ENCODE data around the gene ITGB8. TPM values are rescaled to one million over a fixed set of nuclear protein-coding genes. Genes with fewer than 3 reads are reported as not detected.
A peak's percentile ranks its signal among the peaks of the same experiment; 100 is the strongest.

Gene ITGB8
- total RNA-seq (7.5 TPM), polyA plus RNA-seq (ENCODE audit: insufficient read depth in 1 of 8, insufficient read length in 8 of 8, low replicate concordance in 1 of 8) (10 to 100 TPM in 1 of 8 donors, 1 to 10 TPM in 7; 4.4 to 11.8 (median 5.4) TPM)
- long read RNA-seq, donor 1, result 0 reads
- long read RNA-seq, donor 2, result 0 reads
- long read RNA-seq, donor 3, result 0 reads
- long read RNA-seq, donor 4, full-length matches to known transcripts, result 1 of 1 reads
- long read RNA-seq, donor 4, partial matches to known transcripts, result 0 of 1 reads
- long read RNA-seq, donor 4, other reads (novel, unspliced or antisense), result 0 of 1 reads
- long read RNA-seq, donor 5, result 0 reads
- long read RNA-seq, donor 6, result 0 reads
- long read RNA-seq, donor 7, result 0 reads
- long read RNA-seq, donor 8, result 0 reads
- long read RNA-seq, donor 9, result 0 reads
- long read RNA-seq, donor 10, result 0 reads
- long read RNA-seq, donor 11, result 0 reads

DNA sequence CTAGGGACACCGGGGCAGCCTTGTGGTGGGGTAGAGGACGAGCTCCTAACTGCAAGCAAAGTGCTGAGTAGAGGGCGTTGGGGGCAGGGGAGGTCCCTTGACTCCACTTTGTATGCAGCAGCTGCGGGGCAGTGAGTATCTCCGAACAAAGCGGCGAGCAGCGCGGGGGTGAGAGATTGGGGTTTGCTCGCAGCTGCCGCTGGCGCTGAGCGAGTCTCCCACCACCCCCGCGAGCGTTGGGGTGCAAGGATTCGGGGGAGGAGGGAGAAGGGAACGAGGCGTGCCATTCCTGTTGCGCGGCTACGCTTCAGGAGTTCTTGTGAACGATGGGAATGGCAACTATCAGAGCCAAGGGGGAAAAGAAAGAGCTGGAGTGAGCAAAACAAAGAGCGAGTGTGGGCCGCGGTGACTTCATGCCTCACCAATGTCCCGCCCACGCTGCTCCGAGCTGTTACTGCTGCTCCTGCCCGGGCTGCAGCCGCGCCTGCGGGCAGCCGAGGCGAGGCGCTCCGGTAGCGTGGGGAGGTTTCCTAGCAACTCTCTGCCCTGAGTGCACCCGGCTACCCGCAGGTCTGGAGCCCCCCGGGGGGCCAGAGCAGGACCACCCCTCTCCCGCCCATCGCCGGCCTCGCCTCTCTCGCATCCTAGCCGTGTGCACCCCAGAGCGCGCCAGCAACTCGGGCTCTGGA is at the start of gene ITGB8:
Gene ITGB8 (plus strand): TSS at position 662 of the 689 bp plus-strand sequence. CDS start 907 bp downstream, outside the sequence.
- under 1% methylated on average over 50 of the region's 50 CpGs for WGBS (ENCODE audit: insufficient coverage)
- no peaks in the 10 kb centered on the region for H3K9me3 ChIP-seq (replicated peaks; ENCODE audit: control insufficient read depth, low read depth, low read length)

DNA sequence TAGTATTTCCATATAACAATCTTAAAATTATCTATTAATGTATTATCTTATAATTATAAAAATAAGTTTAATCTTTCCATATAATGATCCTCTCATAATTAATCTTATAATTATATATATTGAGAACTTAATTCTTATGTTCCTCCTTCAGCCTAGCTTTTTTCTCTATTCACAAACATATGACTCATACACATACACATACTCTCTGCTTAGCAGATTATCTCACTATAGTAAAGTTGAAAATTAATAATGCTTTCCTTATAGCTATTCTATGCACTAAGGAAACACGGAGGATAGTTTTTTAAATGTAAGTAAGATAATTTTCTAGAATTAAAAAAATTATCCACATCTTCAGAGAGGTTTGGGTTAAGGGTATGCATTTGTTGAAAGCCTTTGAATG is 47.7 kb upstream of the ITGB8 start:
- no peak for DNase-seq
- Histone ChIP-seq H3K27me3 (ENCODE audit: control insufficient read depth, insufficient read depth, low read length) (no peaks in the 10 kb centered on the region), H3K36me3 (ENCODE audit: control insufficient read depth, insufficient read depth, low read length) (no peaks in the 10 kb centered on the region), H3K4me1 (ENCODE audit: control insufficient read depth, insufficient read depth, low read length) (no peaks in the 10 kb centered on the region), H3K27ac (ENCODE audit: low read length) (no peak overlapping the region), H3K4me3 (ENCODE audit: low read length) (no peak overlapping the region), H3K9me3 (replicated peaks; ENCODE audit: control insufficient read depth, low read depth, low read length) (no peaks in the 10 kb centered on the region)
- no CpG with 5 or more reads among the region's 1 CpG for WGBS (ENCODE audit: insufficient coverage)

More for the DNA sequence above, at the start of gene ITGB8:
- DNase-seq, result peak; percentile 95
- Histone ChIP-seq H3K4me3 (ENCODE audit: low read length) (peak within 1 kb of the TSS; percentile 74), H3K27me3 (ENCODE audit: control insufficient read depth, insufficient read depth, low read length) (peaks cover 3% of the 10 kb centered on the region), H3K36me3 (ENCODE audit: control insufficient read depth, insufficient read depth, low read length) (no peaks in the 10 kb centered on the region), H3K27ac (ENCODE audit: low read length) (peak within 1 kb of the TSS; percentile 96), H3K4me1 (ENCODE audit: control insufficient read depth, insufficient read depth, low read length) (peaks cover 6% of the 10 kb centered on the region)

DNA sequence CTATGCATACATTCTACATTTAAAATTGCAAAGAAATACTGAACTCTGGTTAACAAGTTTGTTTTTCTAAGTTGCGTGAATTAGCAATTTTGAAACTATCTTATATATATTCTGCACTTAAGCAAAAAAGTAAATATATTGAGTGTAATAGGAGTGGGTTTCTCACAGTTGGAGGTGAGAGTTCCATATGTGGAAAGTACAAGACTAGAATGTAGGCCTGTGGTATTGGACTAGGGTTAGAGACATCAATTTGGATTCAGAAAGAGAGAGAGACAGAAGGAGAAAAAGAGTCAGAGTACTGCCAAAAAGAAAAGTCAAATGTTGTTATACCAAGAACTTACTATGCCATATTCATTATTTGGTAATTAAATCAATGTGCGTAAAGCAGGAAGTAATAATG is 47.3 kb upstream of the ITGB8 start:
- no peak overlapping the region for H3K4me3 ChIP-seq (ENCODE audit: low read length)
- no peaks in the 10 kb centered on the region for H3K36me3 ChIP-seq (ENCODE audit: control insufficient read depth, insufficient read depth, low read length)
- no peaks in the 10 kb centered on the region for H3K4me1 ChIP-seq (ENCODE audit: control insufficient read depth, insufficient read depth, low read length)
- WGBS (ENCODE audit: insufficient coverage), result no CpG with 5 or more reads among the region's 2 CpGs
- H3K9me3 ChIP-seq (replicated peaks; ENCODE audit: control insufficient read depth, low read depth, low read length), result no peaks in the 10 kb centered on the region
- no peak overlapping the region for H3K27ac ChIP-seq (ENCODE audit: low read length)
- no peak for DNase-seq
- no peaks in the 10 kb centered on the region for H3K27me3 ChIP-seq (ENCODE audit: control insufficient read depth, insufficient read depth, low read length)

DNA sequence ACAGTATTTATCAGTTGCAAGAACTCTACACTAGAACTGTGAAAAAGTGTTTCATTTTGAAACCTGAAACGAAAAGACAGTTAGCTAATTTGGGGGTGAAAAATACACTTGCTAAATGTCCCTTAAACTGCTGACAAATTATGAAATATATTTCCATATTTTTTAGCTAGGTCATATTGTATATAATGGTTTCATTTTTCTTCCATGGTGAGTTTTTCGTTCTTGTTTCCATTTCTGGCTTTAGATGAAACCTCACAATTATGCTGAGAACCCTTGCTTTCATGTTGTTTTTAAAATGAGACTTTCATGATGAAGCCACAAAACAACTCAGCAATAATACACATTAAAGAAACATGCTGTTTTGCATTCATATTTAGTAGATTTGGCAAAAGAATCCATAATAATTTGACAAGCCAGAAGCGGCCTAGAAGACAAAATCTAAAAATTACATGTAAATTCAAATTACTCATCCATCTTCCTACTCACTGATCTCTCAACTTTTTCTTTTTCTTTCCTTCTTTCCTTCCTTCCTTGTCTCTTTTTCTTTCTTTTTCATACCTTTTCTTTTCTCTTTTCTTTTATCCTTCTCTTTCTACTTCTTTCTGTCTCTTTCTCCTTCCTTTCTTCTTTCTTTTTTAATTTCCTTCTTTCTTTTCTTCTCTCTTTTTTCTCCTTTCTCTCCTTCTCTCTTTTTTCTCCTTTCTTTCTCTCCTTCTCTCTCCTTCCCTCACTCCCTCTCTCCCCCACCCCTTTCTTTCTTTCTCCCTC is 46.5 kb upstream of the ITGB8 start:
- no peak for DNase-seq
- Histone ChIP-seq H3K36me3 (ENCODE audit: control insufficient read depth, insufficient read depth, low read length) (no peaks in the 10 kb centered on the region), H3K9me3 (replicated peaks; ENCODE audit: control insufficient read depth, low read depth, low read length) (no peaks in the 10 kb centered on the region), H3K4me3 (ENCODE audit: low read length) (no peak overlapping the region), H3K27me3 (ENCODE audit: control insufficient read depth, insufficient read depth, low read length) (no peaks in the 10 kb centered on the region), H3K27ac (ENCODE audit: low read length) (no peak overlapping the region), H3K4me1 (ENCODE audit: control insufficient read depth, insufficient read depth, low read length) (no peaks in the 10 kb centered on the region)
- 100% methylated on average over 1 of the region's 3 CpGs for WGBS (ENCODE audit: insufficient coverage)

DNA sequence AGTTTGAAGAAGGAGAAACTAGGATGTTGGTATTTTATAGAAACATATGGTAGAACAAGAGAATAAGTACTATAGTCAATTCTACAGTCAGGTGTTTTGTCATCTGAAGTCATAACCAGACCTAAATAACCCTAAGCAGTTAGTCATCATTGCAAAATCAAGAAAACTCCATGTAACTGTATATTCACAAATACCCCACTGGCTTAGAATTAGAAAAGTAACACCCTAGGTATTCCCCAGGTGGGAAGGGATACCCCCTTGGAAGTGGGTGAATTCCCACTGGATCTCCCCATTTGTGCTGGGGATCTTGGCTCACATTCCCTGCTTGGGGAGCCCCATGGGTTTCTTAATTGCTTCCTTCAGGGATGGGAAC is 45.9 kb upstream of the ITGB8 start:
- no peaks in the 10 kb centered on the region for H3K27me3 ChIP-seq (ENCODE audit: control insufficient read depth, insufficient read depth, low read length)
- H3K4me3 ChIP-seq (ENCODE audit: low read length), result no peak overlapping the region
- no peak for DNase-seq
- H3K36me3 ChIP-seq (ENCODE audit: control insufficient read depth, insufficient read depth, low read length), result no peaks in the 10 kb centered on the region
- H3K27ac ChIP-seq (ENCODE audit: low read length), result no peak overlapping the region
- H3K9me3 ChIP-seq (replicated peaks; ENCODE audit: control insufficient read depth, low read depth, low read length), result no peaks in the 10 kb centered on the region
- no peaks in the 10 kb centered on the region for H3K4me1 ChIP-seq (ENCODE audit: control insufficient read depth, insufficient read depth, low read length)

DNA sequence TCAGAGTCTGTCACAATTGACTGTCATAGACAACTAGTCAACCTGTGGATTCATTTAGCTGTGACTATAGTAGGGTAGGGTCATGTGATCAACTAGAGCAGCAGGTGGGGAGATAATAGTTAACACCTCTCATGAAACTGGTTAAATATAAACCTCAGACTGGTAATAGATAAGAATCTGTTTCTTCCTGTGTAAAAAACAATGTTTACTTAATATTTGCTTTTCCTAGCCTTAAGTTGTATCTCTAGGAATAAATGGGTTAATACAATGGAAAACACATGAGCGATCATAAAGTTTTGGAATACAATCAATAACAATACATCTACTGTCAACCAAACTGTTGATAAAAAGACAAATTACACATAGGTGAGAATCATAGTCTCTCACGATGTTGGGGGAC is 43.4 kb upstream of the ITGB8 start:
- Histone ChIP-seq H3K4me1 (ENCODE audit: control insufficient read depth, insufficient read depth, low read length) (no peaks in the 10 kb centered on the region), H3K27ac (ENCODE audit: low read length) (no peak overlapping the region), H3K27me3 (ENCODE audit: control insufficient read depth, insufficient read depth, low read length) (no peaks in the 10 kb centered on the region), H3K4me3 (ENCODE audit: low read length) (no peak overlapping the region), H3K9me3 (replicated peaks; ENCODE audit: control insufficient read depth, low read depth, low read length) (no peaks in the 10 kb centered on the region), H3K36me3 (ENCODE audit: control insufficient read depth, insufficient read depth, low read length) (no peaks in the 10 kb centered on the region)
- DNase-seq, result no peak
- WGBS (ENCODE audit: insufficient coverage), result no CpG with 5 or more reads among the region's 2 CpGs

DNA sequence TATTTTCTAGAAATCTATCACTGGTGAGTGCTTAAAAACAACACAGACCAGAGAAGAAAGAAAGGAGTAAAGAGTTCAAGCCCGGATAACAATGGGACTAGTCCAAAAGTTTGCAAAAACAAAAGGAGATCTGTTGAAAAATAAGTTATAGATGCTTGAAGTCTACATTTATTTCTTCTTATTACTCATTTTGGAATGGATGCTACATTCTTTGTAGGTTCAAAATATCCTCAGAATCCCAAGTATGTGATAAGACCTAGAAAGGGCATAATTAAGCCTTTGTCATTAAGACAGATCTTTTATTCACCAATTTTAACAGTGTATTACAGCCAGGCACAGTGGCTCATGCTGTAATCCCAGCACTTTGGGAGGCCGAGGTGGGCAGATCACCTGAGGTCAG is 42.7 kb upstream of the ITGB8 start:
- H3K36me3 ChIP-seq (ENCODE audit: control insufficient read depth, insufficient read depth, low read length), result no peaks in the 10 kb centered on the region
- no peak overlapping the region for H3K4me3 ChIP-seq (ENCODE audit: low read length)
- no peak for DNase-seq
- no peaks in the 10 kb centered on the region for H3K27me3 ChIP-seq (ENCODE audit: control insufficient read depth, insufficient read depth, low read length)
- no peak overlapping the region for H3K27ac ChIP-seq (ENCODE audit: low read length)
- no peaks in the 10 kb centered on the region for H3K9me3 ChIP-seq (replicated peaks; ENCODE audit: control insufficient read depth, low read depth, low read length)
- H3K4me1 ChIP-seq (ENCODE audit: control insufficient read depth, insufficient read depth, low read length), result no peaks in the 10 kb centered on the region
- 100% methylated on average over 1 of the region's 2 CpGs for WGBS (ENCODE audit: insufficient coverage)

DNA sequence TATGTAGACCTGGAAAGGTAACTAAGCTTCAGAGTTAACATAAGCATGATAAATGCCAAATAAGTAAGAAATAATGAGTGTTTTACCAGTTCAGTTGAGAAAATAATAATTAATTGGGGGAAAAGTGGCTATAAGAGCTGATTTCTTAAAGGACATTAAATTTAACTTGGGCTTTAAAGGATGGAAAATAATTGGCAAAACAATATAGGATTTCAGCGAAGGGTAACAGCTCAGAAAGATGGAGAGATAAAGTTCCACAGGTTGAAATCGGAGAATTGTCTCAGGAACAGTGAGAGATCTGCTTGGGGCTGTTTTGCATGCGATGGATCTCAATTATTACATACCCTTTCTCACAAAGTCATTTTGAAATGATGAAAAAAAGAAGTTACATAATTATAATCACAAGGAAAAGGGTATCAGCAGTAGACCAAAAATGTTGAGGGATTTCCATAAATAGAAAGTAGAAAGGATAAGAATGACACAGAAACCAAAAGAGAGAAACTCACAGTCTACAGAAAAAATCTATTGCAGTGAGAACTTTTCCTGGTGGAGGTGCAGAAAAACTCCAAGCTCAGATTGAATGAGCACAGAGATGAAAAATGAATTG is 40.1 kb upstream of the ITGB8 start:
- H3K9me3 ChIP-seq (replicated peaks; ENCODE audit: control insufficient read depth, low read depth, low read length), result no peaks in the 10 kb centered on the region
- no CpG with 5 or more reads among the region's 3 CpGs for WGBS (ENCODE audit: insufficient coverage)
- H3K36me3 ChIP-seq (ENCODE audit: control insufficient read depth, insufficient read depth, low read length), result no peaks in the 10 kb centered on the region
- DNase-seq, result no peak
- H3K27me3 ChIP-seq (ENCODE audit: control insufficient read depth, insufficient read depth, low read length), result no peaks in the 10 kb centered on the region
- H3K27ac ChIP-seq (ENCODE audit: low read length), result no peak overlapping the region
- no peaks in the 10 kb centered on the region for H3K4me1 ChIP-seq (ENCODE audit: control insufficient read depth, insufficient read depth, low read length)
- H3K4me3 ChIP-seq (ENCODE audit: low read length), result no peak overlapping the region

DNA sequence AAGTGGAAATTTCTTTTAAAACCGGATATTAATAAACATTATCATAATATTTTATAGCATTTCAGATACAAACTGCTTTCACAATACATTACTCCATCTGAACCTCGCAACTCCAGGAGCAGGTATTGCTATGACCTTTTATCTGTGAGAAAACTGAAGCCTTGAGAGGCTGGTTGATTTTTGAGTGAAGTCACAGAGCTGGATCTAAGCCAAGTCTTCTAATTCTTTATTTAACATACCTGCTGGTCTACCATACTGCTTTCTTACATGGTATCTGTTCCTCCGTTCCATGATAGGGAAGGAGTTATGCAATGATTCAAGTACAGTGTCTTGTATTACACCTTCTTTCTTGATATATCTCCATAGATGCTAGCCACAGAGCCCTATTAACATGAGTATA is 37.4 kb upstream of the ITGB8 start:
- Histone ChIP-seq H3K4me3 (ENCODE audit: low read length) (no peak overlapping the region), H3K9me3 (replicated peaks; ENCODE audit: control insufficient read depth, low read depth, low read length) (no peaks in the 10 kb centered on the region), H3K27me3 (ENCODE audit: control insufficient read depth, insufficient read depth, low read length) (no peaks in the 10 kb centered on the region), H3K36me3 (ENCODE audit: control insufficient read depth, insufficient read depth, low read length) (no peaks in the 10 kb centered on the region), H3K27ac (ENCODE audit: low read length) (no peak overlapping the region), H3K4me1 (ENCODE audit: control insufficient read depth, insufficient read depth, low read length) (no peaks in the 10 kb centered on the region)
- whole genome bisulfite sequencing (ENCODE audit: insufficient coverage), result no CpG with 5 or more reads among the region's 3 CpGs
- no peak for DNase-seq

DNA sequence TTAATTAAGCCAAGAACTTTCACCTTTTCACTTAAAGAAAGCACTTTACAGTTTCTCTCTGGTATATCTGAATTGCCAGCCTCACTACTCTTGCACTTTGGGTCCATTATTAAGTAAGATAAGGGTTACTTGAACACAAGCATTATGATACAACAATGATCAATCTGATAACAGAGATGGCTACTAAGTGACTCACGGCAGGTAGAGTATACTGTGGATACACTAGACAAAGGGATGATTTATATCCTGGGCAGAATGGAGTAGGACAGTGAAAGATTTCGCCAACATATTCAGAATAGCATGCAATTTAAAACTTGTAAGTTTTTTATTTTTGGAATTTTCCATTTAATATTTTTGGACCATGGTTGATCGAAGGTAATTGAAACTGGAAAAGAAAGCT is 34.3 kb upstream of the ITGB8 start:
- Histone ChIP-seq H3K27me3 (ENCODE audit: control insufficient read depth, insufficient read depth, low read length) (no peaks in the 10 kb centered on the region), H3K27ac (ENCODE audit: low read length) (no peak overlapping the region), H3K4me1 (ENCODE audit: control insufficient read depth, insufficient read depth, low read length) (no peaks in the 10 kb centered on the region), H3K4me3 (ENCODE audit: low read length) (no peak overlapping the region), H3K36me3 (ENCODE audit: control insufficient read depth, insufficient read depth, low read length) (no peaks in the 10 kb centered on the region), H3K9me3 (replicated peaks; ENCODE audit: control insufficient read depth, low read depth, low read length) (no peaks in the 10 kb centered on the region)
- DNase-seq, result no peak
- whole genome bisulfite sequencing (ENCODE audit: insufficient coverage), result no CpG with 5 or more reads among the region's 3 CpGs
